A549 treated with Hydrocortisone at 1 μM for 4 hours (cell line): ENCODE results near the gene BRPF3. TPM values are rescaled to one million over a fixed set of nuclear protein-coding genes. Genes with fewer than 3 reads are reported as not detected.

Experiments used
- total RNA-seq: library from RNA; stranded (reverse); fragments of 200-300 nt; extraction: Qiagen RNA extraction; gene quantifications from 5 replicates; pipeline ENCODE4 v1.2.3, GENCODE V29; 2022

Gene BRPF3
- total RNA-seq = 9.1 to 10.8 TPM (median 10.0 TPM) in 5 replicates

DNA sequence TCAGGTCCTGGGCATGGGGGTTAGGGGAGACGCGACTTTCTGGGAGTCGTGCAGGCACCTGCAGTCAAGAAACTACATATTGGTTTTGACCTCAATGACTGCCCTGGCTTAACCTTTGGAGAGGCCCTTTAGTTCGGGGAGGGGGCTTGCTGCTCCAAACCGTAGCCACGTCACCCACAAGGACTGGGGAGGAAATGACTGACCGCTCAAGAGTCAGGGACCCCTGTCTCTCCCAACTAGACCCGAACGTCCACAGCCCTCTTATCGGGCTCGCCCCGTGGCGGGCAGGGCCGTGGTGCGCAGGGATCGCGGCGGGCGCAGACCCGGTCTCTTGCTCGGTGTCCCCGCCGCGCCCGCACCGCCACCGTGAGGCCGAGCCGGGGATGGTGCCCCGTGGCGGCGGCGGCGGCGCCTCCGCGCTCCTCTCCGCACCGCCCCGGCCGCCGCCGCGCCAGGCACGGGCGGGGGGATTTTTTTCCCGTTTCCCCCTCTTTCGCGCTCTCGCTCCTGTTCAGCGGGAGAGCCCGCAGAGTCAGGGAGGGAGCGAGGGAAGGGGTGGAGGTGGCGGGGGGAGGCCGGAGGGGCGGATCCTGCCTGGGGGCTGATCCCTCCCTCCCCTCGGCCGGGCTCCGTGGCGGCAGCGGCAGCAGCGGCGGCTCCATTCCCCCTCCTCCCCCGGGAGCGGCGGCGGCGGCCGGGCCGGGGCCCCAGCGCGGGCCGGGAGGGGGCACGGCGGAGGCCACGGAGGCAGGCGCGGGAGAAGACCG, at the start of gene BRPF3:
BRPF3 (plus strand) TSS at position 632 of the 767 bp plus-strand sequence. CDS start 3,579 bp downstream, outside the sequence.

DNA sequence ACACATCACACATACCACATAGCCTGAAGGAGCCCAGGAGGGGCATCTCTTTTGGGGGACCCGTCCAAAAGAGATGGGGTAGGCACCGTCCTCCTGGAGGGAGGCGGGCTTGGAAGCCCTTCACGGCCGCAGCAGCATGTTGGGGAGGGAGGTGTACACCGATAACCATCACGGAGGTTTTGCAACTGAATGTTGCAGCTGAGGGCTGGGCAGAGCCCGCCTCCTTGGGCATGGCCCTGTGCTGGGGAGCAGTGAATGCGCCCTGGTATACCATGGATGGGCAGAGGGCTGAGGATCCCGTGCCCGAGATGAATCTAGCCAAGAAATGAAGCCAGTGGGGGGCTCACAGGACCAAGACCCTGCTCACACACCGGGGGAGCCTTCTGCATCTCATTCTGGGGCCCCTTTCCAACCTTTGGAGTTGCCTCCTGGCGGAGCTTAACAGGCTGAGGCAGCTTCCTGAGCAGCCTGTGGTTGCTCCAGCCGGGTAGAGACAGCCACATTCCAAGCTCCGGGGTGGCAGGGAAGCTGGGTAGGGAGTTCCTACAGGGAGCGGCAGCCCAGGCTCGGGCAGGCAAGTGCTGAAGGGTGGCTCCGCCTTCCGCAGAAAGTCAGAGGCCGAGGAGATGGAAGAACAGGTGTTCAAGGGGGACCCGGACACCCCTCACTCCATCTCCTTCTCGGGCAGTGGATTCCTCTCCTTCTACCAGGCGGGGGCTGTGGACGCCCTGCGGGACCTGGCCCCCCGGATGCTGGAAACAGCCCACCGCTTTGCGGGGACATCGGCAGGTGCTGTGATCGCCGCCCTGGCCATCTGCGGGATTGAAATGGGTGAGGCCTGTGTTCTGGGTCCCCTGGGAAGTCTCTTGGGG, 73.5 kb downstream of the BRPF3 start, which contains the start of gene PNPLA1:
PNPLA1 (plus strand) TSS at position 227 of the 872 bp plus-strand sequence; CDS start at position 627, 400 bp downstream.

Other genes with a start within 250 kb of the BRPF3 start
- 0.10 TPM in 1 of 5 replicates, not detected in the others for gene SLC26A8, start 172.1 kb upstream of the BRPF3 start, total RNA-seq
- gene MAPK14, start 168.9 kb upstream of the BRPF3 start, total RNA-seq = 21.9 to 30.1 TPM (median 26.6 TPM) in 5 replicates
- gene MAPK13, start 66.2 kb upstream of the BRPF3 start, total RNA-seq = 0.45 to 0.93 TPM (median 0.81 TPM) in 5 replicates
- 0.08 TPM in 1 of 5 replicates, not detected in the others for gene PNPLA1, start 73.3 kb downstream of the BRPF3 start, total RNA-seq
- gene BNIP5, start 140.1 kb downstream of the BRPF3 start, total RNA-seq = 0.02 to 0.05 TPM (median 0.03 TPM) in 4 of 5 replicates, not detected in the other
- 0.09 to 0.24 TPM (median 0.15 TPM) in 3 of 5 replicates, not detected in the others for gene ETV7, start 190.9 kb downstream of the BRPF3 start, total RNA-seq
- gene PXT1, start 246.1 kb downstream of the BRPF3 start, total RNA-seq = 0.03 TPM in 1 of 5 replicates, not detected in the others
- gene KCTD20, start 246.3 kb downstream of the BRPF3 start, total RNA-seq = 16.6 to 21.9 TPM (median 17.4 TPM) in 5 replicates